Fibroblast of lung (primary cell): ENCODE measurements around the gene HMMR.

ENCODE experiments used
- EZH2 ChIP-seq: IDR thresholded peaks from 2 replicates; pipeline ENCODE4 v1.5.1; 2012; ENCODE audit warnings: low read length, control low read depth, mild to moderate bottlenecking; ENCODE audit errors: missing control alignments
- TF ChIP-seq, protein P1 (sequence below), 2 donors: IDR thresholded peaks in 1 of 2; conservative IDR thresholded peaks in 1 of 2; 1 replicate in 1 of 2; 2 replicates in 1 of 2; pipeline ENCODE4 v1.5.1; 2011 to 2012; ENCODE audit warnings: low read length in 2 of 2, control low read depth in 1 of 2, inconsistent platforms in 1 of 2, low read depth in 1 of 2, mild to moderate bottlenecking in 1 of 2

- TF ChIP-seq, protein P1, sequence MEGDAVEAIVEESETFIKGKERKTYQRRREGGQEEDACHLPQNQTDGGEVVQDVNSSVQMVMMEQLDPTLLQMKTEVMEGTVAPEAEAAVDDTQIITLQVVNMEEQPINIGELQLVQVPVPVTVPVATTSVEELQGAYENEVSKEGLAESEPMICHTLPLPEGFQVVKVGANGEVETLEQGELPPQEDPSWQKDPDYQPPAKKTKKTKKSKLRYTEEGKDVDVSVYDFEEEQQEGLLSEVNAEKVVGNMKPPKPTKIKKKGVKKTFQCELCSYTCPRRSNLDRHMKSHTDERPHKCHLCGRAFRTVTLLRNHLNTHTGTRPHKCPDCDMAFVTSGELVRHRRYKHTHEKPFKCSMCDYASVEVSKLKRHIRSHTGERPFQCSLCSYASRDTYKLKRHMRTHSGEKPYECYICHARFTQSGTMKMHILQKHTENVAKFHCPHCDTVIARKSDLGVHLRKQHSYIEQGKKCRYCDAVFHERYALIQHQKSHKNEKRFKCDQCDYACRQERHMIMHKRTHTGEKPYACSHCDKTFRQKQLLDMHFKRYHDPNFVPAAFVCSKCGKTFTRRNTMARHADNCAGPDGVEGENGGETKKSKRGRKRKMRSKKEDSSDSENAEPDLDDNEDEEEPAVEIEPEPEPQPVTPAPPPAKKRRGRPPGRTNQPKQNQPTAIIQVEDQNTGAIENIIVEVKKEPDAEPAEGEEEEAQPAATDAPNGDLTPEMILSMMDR (conservative IDR thresholded peaks at IDR 0.05 in 1 of 2, IDR thresholded peaks at IDR 0.05 in 1 of 2; ENCODE audit: low read depth in 1 of 2, low read length in 2 of 2), result no peak
- no peak for TF ChIP-seq EZH2
Measured at GRCh38 chr5:163467682-163468081, 7.2 kb downstream of the HMMR start.
